Activated CD8-positive, alpha-beta T cell treated with anti-CD3 and anti-CD28 coated beads for 36 hours (primary cell): ENCODE measurements around the gene NID1. TPM values are rescaled to one million over a fixed set of nuclear protein-coding genes. Genes with fewer than 3 reads are reported as not detected.
"Not testable (repeated sequence)": the region's sequence is repeated elsewhere in the genome, so short reads cannot be mapped to it uniquely, and the experiment has no call there.

Experiments used
- ATAC-seq: fragments of 200-7000 bp; cut with Tn5 transposase; one replicate; pipeline ENCODE4 v1.10.0; 2021; ENCODE audit warnings: mild to moderate bottlenecking, moderate library complexity
- CTCF ChIA-PET: fragments of 350-600 bp; sonication (Branson Sonifier 250); formaldehyde crosslinking; loops from one replicate; lab custom pipeline; 2021; ENCODE audit warnings: antibody characterized with exemption; lab: Charles Lee
- POLR2A ChIA-PET: fragments of 350-600 bp; sonication (Branson Sonifier 250); formaldehyde crosslinking; loops from one replicate; lab custom pipeline; 2021; ENCODE audit warnings: antibody characterized with exemption; lab: Charles Lee
- DNase-seq: peaks from one replicate; pipeline ENCODE4 v3.0.0-alpha.2; 2020
- H3K27ac Mint-ChIP-seq: one replicate; pipeline ENCODE4 v1.8.0; 2021; ENCODE audit warnings: mild to moderate bottlenecking, mixed read lengths
- H3K27me3 Mint-ChIP-seq: one replicate; pipeline ENCODE4 v1.8.0; 2021; ENCODE audit warnings: mixed read lengths
- H3K36me3 Mint-ChIP-seq: one replicate; pipeline ENCODE4 v1.8.0; 2021; ENCODE audit warnings: low read depth, mixed read lengths
- H3K4me1 Mint-ChIP-seq: one replicate; pipeline ENCODE4 v1.8.0; 2021; ENCODE audit warnings: low read depth, mixed read lengths
- H3K4me3 Mint-ChIP-seq: one replicate; pipeline ENCODE4 v1.8.0; 2021; ENCODE audit warnings: mild to moderate bottlenecking, moderate library complexity, mixed read lengths
- H3K9me3 Mint-ChIP-seq: one replicate; pipeline ENCODE4 v1.8.0; 2021; ENCODE audit warnings: mixed read lengths
- CTCF ChIP-seq: fragments of 200-600 bp; IDR thresholded peaks from one replicate; pipeline ENCODE4 v1.8.0; 2022; ENCODE audit warnings: antibody characterized with exemption, mild to moderate bottlenecking
- intact Hi-C: fragments of 100-400 bp; cut with micrococcal nuclease; formaldehyde crosslinking; loops from one replicate; pipeline ENCODE4 v1.10.0; 2022
- total RNA-seq, 2 experiments: library from RNA; stranded (reverse); gene quantifications; one replicate each; pipeline ENCODE4 v1.2.3, GENCODE V29; 2021

NID1 gene
- total RNA-seq, 2 experiments from 2014 or later = 0.04 to 0.07 TPM

GRCh38 chr1:236100799-236101198, 35.9 kb upstream of the NID1 start:
- H3K27me3 Mint-ChIP-seq = peaks cover 7% of the 10 kb centered on the region
- no peak for TF ChIP-seq CTCF
- intact Hi-C loops = loop anchor here (10.0 kb wide), 1 partner anchor 424 kb away; the partner anchor contains the start of gene LGALS8
- peaks cover 5% of the 10 kb centered on the region for H3K36me3 Mint-ChIP-seq
- no peak overlapping the region for H3K27ac Mint-ChIP-seq
- peaks cover 12% of the 10 kb centered on the region for H3K9me3 Mint-ChIP-seq
- ChIA-PET POLR2A (interaction anchor here (1.0 kb wide), 1 partner anchor 11 kb away, joined by 3 read pairs; no protein-coding TSS in a partner anchor), CTCF (interaction anchor here (1.4 kb wide), 1 partner anchor 40 kb away, joined by 3 read pairs; no protein-coding TSS in a partner anchor)
- H3K4me1 Mint-ChIP-seq = peaks cover 4% of the 10 kb centered on the region
- H3K4me3 Mint-ChIP-seq = no peak overlapping the region
- DNase-seq (no peak), ATAC-seq (no peak)

- H3K36me3 Mint-ChIP-seq = peaks cover 5% of the 10 kb centered on the region
- no peak for TF ChIP-seq CTCF
- DNase-seq = no peak
- no peak for ATAC-seq
- H3K4me3 Mint-ChIP-seq = no peak overlapping the region
- H3K9me3 Mint-ChIP-seq = peaks cover 13% of the 10 kb centered on the region
- peaks cover 4% of the 10 kb centered on the region for H3K4me1 Mint-ChIP-seq
- intact Hi-C loops = no loop called here
- ChIA-PET CTCF (interaction anchor here (0.7 to 1.4 kb wide), 3 partner anchors 41 to 1111 kb away, joined by 3 read pairs; no protein-coding TSS in a partner anchor), POLR2A (interaction anchor here (1.0 to 1.4 kb wide), 2 partner anchors 35 to 383 kb away, joined by 3 read pairs; no protein-coding TSS in a partner anchor)
- H3K27me3 Mint-ChIP-seq = peaks cover 9% of the 10 kb centered on the region
- no peak overlapping the region for H3K27ac Mint-ChIP-seq
Observed at GRCh38 chr1:236099355-236099974, 34.6 kb upstream of the NID1 start.

- Mint-ChIP-seq H3K36me3 (peaks cover 5% of the 10 kb centered on the region), H3K9me3 (peaks cover 13% of the 10 kb centered on the region), H3K27me3 (peaks cover 12% of the 10 kb centered on the region), H3K4me3 (no peak overlapping the region), H3K27ac (no peak overlapping the region), H3K4me1 (peaks cover 2% of the 10 kb centered on the region)
- ATAC-seq = no peak
- DNase-seq = no peak
- POLR2A ChIA-PET = no interaction called here
- intact Hi-C loops = no loop called here
- CTCF ChIA-PET = no interaction called here
- TF ChIP-seq CTCF = no peak
Observed at GRCh38 chr1:236098267-236098666, 33.4 kb upstream of the NID1 start.

GRCh38 chr1:236096660-236097482, 32.0 kb upstream of the NID1 start:
- ATAC-seq, CTCF ChIA-PET, POLR2A ChIA-PET: not testable (repeated sequence)

GRCh38 chr1:236095705-236096520, 31.0 kb upstream of the NID1 start:
- no peak for TF ChIP-seq CTCF
- ATAC-seq (no peak), DNase-seq (no peak)
- peaks cover 2% of the 10 kb centered on the region for H3K4me1 Mint-ChIP-seq
- H3K27me3 Mint-ChIP-seq = peaks cover 14% of the 10 kb centered on the region
- CTCF ChIA-PET = no interaction called here
- H3K9me3 Mint-ChIP-seq = peaks cover 13% of the 10 kb centered on the region
- no peak overlapping the region for H3K4me3 Mint-ChIP-seq
- peaks cover 5% of the 10 kb centered on the region for H3K36me3 Mint-ChIP-seq
- intact Hi-C loops = no loop called here
- POLR2A ChIA-PET = no interaction called here
- H3K27ac Mint-ChIP-seq = no peak overlapping the region

More at GRCh38 chr1:236096660-236097482, 32.0 kb upstream of the NID1 start:
- intact Hi-C loops, H3K4me1 Mint-ChIP-seq, H3K36me3 Mint-ChIP-seq: not testable (repeated sequence)
- peaks cover 13% of the 10 kb centered on the region for H3K9me3 Mint-ChIP-seq
- H3K27ac Mint-ChIP-seq = peak overlapping the region; percentile 76
- H3K4me3 Mint-ChIP-seq = peak overlapping the region; percentile 11
- H3K27me3 Mint-ChIP-seq = peaks cover 14% of the 10 kb centered on the region
- peak; percentile 90 for DNase-seq
